GM23338 (cell line): ENCODE results near the gene TMX2.

ENCODE experiments used
- CREB1 ChIP-seq: fragments of 250-450 bp; sonication (Bioruptor Pico); IDR thresholded peaks from 2 replicates; pipeline ENCODE4 v1.5.0; 2020; ENCODE audit warnings: low read depth, mild to moderate bottlenecking, moderate library complexity
- EZH2 ChIP-seq: fragments of 200-600 bp; sonication (generic); IDR thresholded peaks from one replicate; pipeline ENCODE4 v1.8.0; 2017; ENCODE audit warnings: antibody characterized with exemption, mild to moderate bottlenecking, low read depth; ENCODE audit not compliant: unreplicated experiment
- EZH2phosphoT487 ChIP-seq: fragments of 200-600 bp; sonication (generic); IDR thresholded peaks from one replicate; pipeline ENCODE4 v1.8.1; 2018; ENCODE audit warnings: antibody characterized with exemption; ENCODE audit not compliant: unreplicated experiment
- JUNB ChIP-seq: IDR thresholded peaks from one replicate; pipeline ENCODE4 v1.6.1; 2016; ENCODE audit warnings: antibody characterized with exemption; ENCODE audit not compliant: unreplicated experiment
- NANOG ChIP-seq: IDR thresholded peaks from 2 replicates; pipeline ENCODE4 v1.6.1; 2016; ENCODE audit warnings: antibody characterized with exemption, borderline replicate concordance
- POLR2AphosphoS5 ChIP-seq: IDR thresholded peaks from 2 replicates; pipeline ENCODE4 v1.6.1; 2016; ENCODE audit warnings: antibody characterized with exemption, low read depth
- STAT1 ChIP-seq: IDR thresholded peaks from one replicate; pipeline ENCODE4 v1.6.1; 2016; ENCODE audit warnings: antibody characterized with exemption; ENCODE audit not compliant: unreplicated experiment
- ZNF114 ChIP-seq: fragments of 250-450 bp; sonication (Bioruptor Pico); IDR thresholded peaks from 2 replicates; pipeline ENCODE4 v1.5.0; 2020; ENCODE audit warnings: mild to moderate bottlenecking, moderate library complexity
- ZNF331 ChIP-seq: fragments of 250-450 bp; sonication (Bioruptor Pico); IDR thresholded peaks from 2 replicates; pipeline ENCODE4 v1.5.0; 2020; ENCODE audit warnings: low read depth, mild to moderate bottlenecking, moderate library complexity
- TF ChIP-seq, protein P1 (sequence below), 2 experiments: fragments of 200-600 bp in 1 of 2; sonication (generic) in 1 of 2; conservative IDR thresholded peaks; 2 replicates each; pipeline versions ENCODE4 v1.5.1 to v1.6.1; 2016 to 2017; ENCODE audit warnings: antibody characterized with exemption in 2 of 2, low read depth in 2 of 2, mild to moderate bottlenecking in 2 of 2, moderate library complexity in 1 of 2
- TF ChIP-seq, protein P2 (sequence below): IDR thresholded peaks from one replicate; pipeline ENCODE4 v1.6.1; 2018; ENCODE audit warnings: antibody characterized with exemption; ENCODE audit not compliant: unreplicated experiment
- TF ChIP-seq, protein P3 (sequence below): IDR thresholded peaks from 2 replicates; pipeline ENCODE4 v1.6.1; 2016; ENCODE audit warnings: antibody characterized with exemption

DNA sequence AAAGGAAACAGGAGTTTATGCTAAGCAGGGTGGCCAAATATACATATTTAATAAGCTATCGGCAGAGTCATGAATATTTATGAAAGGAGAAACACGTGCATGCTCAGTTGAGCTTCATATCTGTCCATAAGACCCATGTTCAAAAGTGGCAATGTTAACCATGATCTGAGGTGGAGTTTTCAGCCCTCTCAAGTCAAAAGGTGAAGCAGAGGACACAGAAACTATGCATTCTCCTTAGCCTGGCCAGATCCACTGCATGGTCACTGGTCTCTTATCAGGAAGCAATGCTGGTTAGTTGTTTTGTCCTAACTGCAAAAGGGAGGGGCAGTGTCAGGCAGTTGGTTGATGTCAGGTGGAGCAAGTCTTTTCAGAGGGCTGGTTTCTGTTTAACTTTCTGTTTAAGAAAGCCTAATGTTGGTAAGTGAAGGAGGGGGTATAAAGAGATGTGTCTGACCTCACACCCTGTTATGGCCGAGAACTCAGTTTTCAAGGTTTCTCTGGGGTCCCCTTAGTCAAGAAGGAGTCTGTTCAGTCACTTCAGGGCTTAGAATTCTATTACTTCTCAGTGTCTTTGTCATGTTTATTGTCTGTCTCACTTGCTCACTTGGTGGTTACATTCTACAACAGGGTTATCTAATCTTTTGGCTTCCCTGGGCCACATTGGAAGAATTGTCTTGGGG is 23.4 kb downstream of the TMX2 start:
- TF ChIP-seq, protein P1, sequence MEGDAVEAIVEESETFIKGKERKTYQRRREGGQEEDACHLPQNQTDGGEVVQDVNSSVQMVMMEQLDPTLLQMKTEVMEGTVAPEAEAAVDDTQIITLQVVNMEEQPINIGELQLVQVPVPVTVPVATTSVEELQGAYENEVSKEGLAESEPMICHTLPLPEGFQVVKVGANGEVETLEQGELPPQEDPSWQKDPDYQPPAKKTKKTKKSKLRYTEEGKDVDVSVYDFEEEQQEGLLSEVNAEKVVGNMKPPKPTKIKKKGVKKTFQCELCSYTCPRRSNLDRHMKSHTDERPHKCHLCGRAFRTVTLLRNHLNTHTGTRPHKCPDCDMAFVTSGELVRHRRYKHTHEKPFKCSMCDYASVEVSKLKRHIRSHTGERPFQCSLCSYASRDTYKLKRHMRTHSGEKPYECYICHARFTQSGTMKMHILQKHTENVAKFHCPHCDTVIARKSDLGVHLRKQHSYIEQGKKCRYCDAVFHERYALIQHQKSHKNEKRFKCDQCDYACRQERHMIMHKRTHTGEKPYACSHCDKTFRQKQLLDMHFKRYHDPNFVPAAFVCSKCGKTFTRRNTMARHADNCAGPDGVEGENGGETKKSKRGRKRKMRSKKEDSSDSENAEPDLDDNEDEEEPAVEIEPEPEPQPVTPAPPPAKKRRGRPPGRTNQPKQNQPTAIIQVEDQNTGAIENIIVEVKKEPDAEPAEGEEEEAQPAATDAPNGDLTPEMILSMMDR (conservative IDR thresholded peaks at IDR 0.05; ENCODE audit: low read depth in 2 of 2) = no peak
- TF ChIP-seq EZH2 = no peak
- TF ChIP-seq, protein P2, sequence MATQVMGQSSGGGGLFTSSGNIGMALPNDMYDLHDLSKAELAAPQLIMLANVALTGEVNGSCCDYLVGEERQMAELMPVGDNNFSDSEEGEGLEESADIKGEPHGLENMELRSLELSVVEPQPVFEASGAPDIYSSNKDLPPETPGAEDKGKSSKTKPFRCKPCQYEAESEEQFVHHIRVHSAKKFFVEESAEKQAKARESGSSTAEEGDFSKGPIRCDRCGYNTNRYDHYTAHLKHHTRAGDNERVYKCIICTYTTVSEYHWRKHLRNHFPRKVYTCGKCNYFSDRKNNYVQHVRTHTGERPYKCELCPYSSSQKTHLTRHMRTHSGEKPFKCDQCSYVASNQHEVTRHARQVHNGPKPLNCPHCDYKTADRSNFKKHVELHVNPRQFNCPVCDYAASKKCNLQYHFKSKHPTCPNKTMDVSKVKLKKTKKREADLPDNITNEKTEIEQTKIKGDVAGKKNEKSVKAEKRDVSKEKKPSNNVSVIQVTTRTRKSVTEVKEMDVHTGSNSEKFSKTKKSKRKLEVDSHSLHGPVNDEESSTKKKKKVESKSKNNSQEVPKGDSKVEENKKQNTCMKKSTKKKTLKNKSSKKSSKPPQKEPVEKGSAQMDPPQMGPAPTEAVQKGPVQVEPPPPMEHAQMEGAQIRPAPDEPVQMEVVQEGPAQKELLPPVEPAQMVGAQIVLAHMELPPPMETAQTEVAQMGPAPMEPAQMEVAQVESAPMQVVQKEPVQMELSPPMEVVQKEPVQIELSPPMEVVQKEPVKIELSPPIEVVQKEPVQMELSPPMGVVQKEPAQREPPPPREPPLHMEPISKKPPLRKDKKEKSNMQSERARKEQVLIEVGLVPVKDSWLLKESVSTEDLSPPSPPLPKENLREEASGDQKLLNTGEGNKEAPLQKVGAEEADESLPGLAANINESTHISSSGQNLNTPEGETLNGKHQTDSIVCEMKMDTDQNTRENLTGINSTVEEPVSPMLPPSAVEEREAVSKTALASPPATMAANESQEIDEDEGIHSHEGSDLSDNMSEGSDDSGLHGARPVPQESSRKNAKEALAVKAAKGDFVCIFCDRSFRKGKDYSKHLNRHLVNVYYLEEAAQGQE = no peak
- no peak for TF ChIP-seq EZH2phosphoT487
- no peak for TF ChIP-seq POLR2AphosphoS5
- TF ChIP-seq ZNF331 (CRISPR knock-in tag) = no peak
- TF ChIP-seq, protein P3, sequence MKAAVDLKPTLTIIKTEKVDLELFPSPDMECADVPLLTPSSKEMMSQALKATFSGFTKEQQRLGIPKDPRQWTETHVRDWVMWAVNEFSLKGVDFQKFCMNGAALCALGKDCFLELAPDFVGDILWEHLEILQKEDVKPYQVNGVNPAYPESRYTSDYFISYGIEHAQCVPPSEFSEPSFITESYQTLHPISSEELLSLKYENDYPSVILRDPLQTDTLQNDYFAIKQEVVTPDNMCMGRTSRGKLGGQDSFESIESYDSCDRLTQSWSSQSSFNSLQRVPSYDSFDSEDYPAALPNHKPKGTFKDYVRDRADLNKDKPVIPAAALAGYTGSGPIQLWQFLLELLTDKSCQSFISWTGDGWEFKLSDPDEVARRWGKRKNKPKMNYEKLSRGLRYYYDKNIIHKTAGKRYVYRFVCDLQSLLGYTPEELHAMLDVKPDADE = no peak
- no peak for TF ChIP-seq JUNB
- no peak for TF ChIP-seq CREB1
- TF ChIP-seq NANOG = no peak
- no peak for TF ChIP-seq ZNF114 (CRISPR knock-in tag)
- no peak for TF ChIP-seq STAT1
